Stimulated activated naive B cell treated with anti-CD40 and anti-IgM and Interleukin-4, amounts not matched to agents 10 μg/mL and 1 μg/mL and 100 μg/mL, for 72 hours (primary cell): ENCODE results near the gene MYDGF.

Source experiments
- ATAC-seq, 2 donors: fragments of 150-1000 bp; cut with Tn5 transposase; replicated peaks; 2 replicates each; pipeline ENCODE4 v1.10.0; 2021; ENCODE audit warnings: moderate library complexity in 1 of 2
- DNase-seq: peaks from one replicate; pipeline ENCODE4 v3.0.0; 2021
- H3K27ac Mint-ChIP-seq: one replicate; pipeline ENCODE4 v1.8.0; 2022; ENCODE audit warnings: mild to moderate bottlenecking, mixed read lengths
- H3K27me3 Mint-ChIP-seq, 2 donors: one replicate each; pipeline ENCODE4 v1.8.0; 2022; ENCODE audit warnings: mixed read lengths in 2 of 2
- H3K36me3 Mint-ChIP-seq, 2 donors: one replicate each; pipeline ENCODE4 v1.8.0; 2022; ENCODE audit warnings: mixed read lengths in 2 of 2, mild to moderate bottlenecking in 1 of 2
- H3K4me1 Mint-ChIP-seq, 2 donors: one replicate each; pipeline ENCODE4 v1.8.0; 2022; ENCODE audit warnings: mixed read lengths in 2 of 2, mild to moderate bottlenecking in 1 of 2
- H3K4me3 Mint-ChIP-seq, 2 donors: one replicate each; pipeline ENCODE4 v1.8.0; 2022; ENCODE audit warnings: mild to moderate bottlenecking in 2 of 2, mixed read lengths in 2 of 2, moderate library complexity in 1 of 2
- H3K9me3 Mint-ChIP-seq, 2 donors: one replicate each; pipeline ENCODE4 v1.8.0; 2022; ENCODE audit warnings: mixed read lengths in 2 of 2, mild to moderate bottlenecking in 1 of 2

MYDGF gene

GRCh38 chr19:4675346-4675745 lies 5.2 kb upstream of the MYDGF start:
- no peaks in the 10 kb centered on the region for H3K9me3 Mint-ChIP-seq
- peaks cover 23 to 28% of the 10 kb centered on the region in 2 donors for H3K36me3 Mint-ChIP-seq

GRCh38 chr19:4673726-4674125 lies 3.6 kb upstream of the MYDGF start:
- no peak for ATAC-seq
- Mint-ChIP-seq H3K9me3 (no peaks in the 10 kb centered on the region), H3K36me3 (peaks cover 15 to 20% of the 10 kb centered on the region in 2 donors), H3K4me3 (no peak overlapping the region), H3K4me1 (peaks cover 5 to 9% of the 10 kb centered on the region in 2 donors), H3K27ac (no peak overlapping the region), H3K27me3 (no peaks in the 10 kb centered on the region)
- no peak for DNase-seq

More at GRCh38 chr19:4675346-4675745, 5.2 kb upstream of the MYDGF start:
- ATAC-seq, result no peak
- Mint-ChIP-seq H3K27me3 (no peaks in the 10 kb centered on the region), H3K4me1 (no peaks in the 10 kb centered on the region), H3K4me3 (no peak overlapping the region), H3K27ac (no peak overlapping the region)
- DNase-seq, result no peak

GRCh38 chr19:4673216-4673615 lies 3.1 kb upstream of the MYDGF start:
- ATAC-seq (no peak), DNase-seq (no peak)
- Mint-ChIP-seq H3K9me3 (no peaks in the 10 kb centered on the region), H3K36me3 (peaks cover 16 to 19% of the 10 kb centered on the region in 2 donors), H3K4me1 (peaks cover 7 to 14% of the 10 kb centered on the region in 2 donors), H3K4me3 (no peak overlapping the region), H3K27ac (peak overlapping the region; percentile 76), H3K27me3 (no peaks in the 10 kb centered on the region)

- no peak overlapping the region for H3K27ac Mint-ChIP-seq
- H3K36me3 Mint-ChIP-seq, result peaks cover 7 to 16% of the 10 kb centered on the region in 2 donors
- H3K9me3 Mint-ChIP-seq, result no peaks in the 10 kb centered on the region
- ATAC-seq (no peak), DNase-seq (no peak)
- H3K4me1 Mint-ChIP-seq, result peaks cover 7 to 15% of the 10 kb centered on the region in 2 donors
- no peak overlapping the region for H3K4me3 Mint-ChIP-seq
- no peaks in the 10 kb centered on the region for H3K27me3 Mint-ChIP-seq
Observed at GRCh38 chr19:4671185-4671851, 1.2 kb upstream of the MYDGF start.

- peaks cover 15 to 34% of the 10 kb centered on the region in 2 donors for H3K4me1 Mint-ChIP-seq
- H3K27me3 Mint-ChIP-seq, result no peaks in the 10 kb centered on the region
- no peak overlapping the region for H3K27ac Mint-ChIP-seq
- H3K36me3 Mint-ChIP-seq, result peaks cover 38 to 41% of the 10 kb centered on the region in 2 donors
- H3K4me3 Mint-ChIP-seq, result no peak overlapping the region
- no peaks in the 10 kb centered on the region for H3K9me3 Mint-ChIP-seq
- ATAC-seq (no peak), DNase-seq (no peak)
Observed at GRCh38 chr19:4664642-4665041, 5.5 kb downstream of the MYDGF start.

GRCh38 chr19:4662812-4663211 lies 7.3 kb downstream of the MYDGF start:
- Mint-ChIP-seq H3K27ac (peak overlapping the region; percentile 22), H3K27me3 (no peaks in the 10 kb centered on the region), H3K4me3 (no peak overlapping the region), H3K9me3 (no peaks in the 10 kb centered on the region), H3K36me3 (peaks cover 44 to 50% of the 10 kb centered on the region in 2 donors), H3K4me1 (peaks cover 7 to 19% of the 10 kb centered on the region in 2 donors)
- DNase-seq (no peak), ATAC-seq (no peak)

- peak overlapping the region; percentile 80 for H3K27ac Mint-ChIP-seq
- DNase-seq, result no peak
Observed at GRCh38 chr19:4662020-4662695, 8.0 kb downstream of the MYDGF start.

GRCh38 chr19:4660993-4661392 lies 9.1 kb downstream of the MYDGF start:
- no peaks in the 10 kb centered on the region for H3K27me3 Mint-ChIP-seq
- H3K27ac Mint-ChIP-seq, result peak overlapping the region; percentile 37
- ATAC-seq, result no peak
- no peaks in the 10 kb centered on the region for H3K9me3 Mint-ChIP-seq
- DNase-seq, result no peak
- no peak overlapping the region for H3K4me3 Mint-ChIP-seq
- peaks cover 47 to 52% of the 10 kb centered on the region in 2 donors for H3K36me3 Mint-ChIP-seq
- peaks cover 7 to 19% of the 10 kb centered on the region in 2 donors for H3K4me1 Mint-ChIP-seq

More at GRCh38 chr19:4662020-4662695, 8.0 kb downstream of the MYDGF start:
- Mint-ChIP-seq H3K4me1 (peaks cover 7 to 19% of the 10 kb centered on the region in 2 donors), H3K36me3 (peaks cover 47 to 50% of the 10 kb centered on the region in 2 donors), H3K9me3 (no peaks in the 10 kb centered on the region), H3K27me3 (no peaks in the 10 kb centered on the region), H3K4me3 (no peak overlapping the region)
- no peak for ATAC-seq

GRCh38 chr19:4660181-4660791 lies 9.9 kb downstream of the MYDGF start:
- H3K27me3 Mint-ChIP-seq, result no peaks in the 10 kb centered on the region

GRCh38 chr19:4657835-4658234 lies 12.3 kb downstream of the MYDGF start:
- no peak for DNase-seq
- H3K4me1 Mint-ChIP-seq, result peaks cover 15 to 25% of the 10 kb centered on the region in 2 donors
- no peak overlapping the region for H3K27ac Mint-ChIP-seq
- H3K4me3 Mint-ChIP-seq, result no peak overlapping the region
- no peaks in the 10 kb centered on the region for H3K27me3 Mint-ChIP-seq
- no peak for ATAC-seq
- H3K9me3 Mint-ChIP-seq, result no peaks in the 10 kb centered on the region
- H3K36me3 Mint-ChIP-seq, result peaks cover 48 to 53% of the 10 kb centered on the region in 2 donors

More at GRCh38 chr19:4660181-4660791, 9.9 kb downstream of the MYDGF start:
- no peak for DNase-seq
- H3K9me3 Mint-ChIP-seq, result no peaks in the 10 kb centered on the region
- H3K36me3 Mint-ChIP-seq, result peaks cover 48 to 53% of the 10 kb centered on the region in 2 donors
- H3K4me3 Mint-ChIP-seq, result no peak overlapping the region
- peak in 1 of 2 donors; percentile 42 for ATAC-seq
- peaks cover 7 to 21% of the 10 kb centered on the region in 2 donors for H3K4me1 Mint-ChIP-seq
- H3K27ac Mint-ChIP-seq, result no peak overlapping the region

GRCh38 chr19:4657262-4657661 lies 12.9 kb downstream of the MYDGF start:
- Mint-ChIP-seq H3K27me3 (no peaks in the 10 kb centered on the region), H3K9me3 (no peaks in the 10 kb centered on the region), H3K27ac (no peak overlapping the region), H3K4me1 (peaks cover 13 to 25% of the 10 kb centered on the region in 2 donors), H3K4me3 (no peak overlapping the region), H3K36me3 (peaks cover 48 to 50% of the 10 kb centered on the region in 2 donors)
- no peak for DNase-seq
- ATAC-seq, result no peak

GRCh38 chr19:4656102-4656501 lies 14.0 kb downstream of the MYDGF start:
- Mint-ChIP-seq H3K4me3 (no peak overlapping the region), H3K4me1 (peaks cover 10 to 20% of the 10 kb centered on the region in 2 donors), H3K27ac (no peak overlapping the region), H3K36me3 (peaks cover 39 to 41% of the 10 kb centered on the region in 2 donors), H3K9me3 (no peaks in the 10 kb centered on the region), H3K27me3 (no peaks in the 10 kb centered on the region)
- DNase-seq (no peak), ATAC-seq (no peak)

- Mint-ChIP-seq H3K4me1 (peaks cover 11 to 13% of the 10 kb centered on the region in 2 donors), H3K4me3 (no peak overlapping the region), H3K36me3 (peaks cover 28 to 33% of the 10 kb centered on the region in 2 donors), H3K9me3 (no peaks in the 10 kb centered on the region), H3K27ac (peak overlapping the region; percentile 84), H3K27me3 (no peaks in the 10 kb centered on the region)
- peak; percentile 42 to 46 for ATAC-seq
- DNase-seq, result no peak
Observed at GRCh38 chr19:4654437-4655361, 15.4 kb downstream of the MYDGF start.
